GM23248 (cell line): ENCODE measurements around the gene UBE2N.

Source experiments
- EZH2 ChIP-seq: fragments of 200-600 bp; sonication (generic); IDR thresholded peaks from 2 replicates; pipeline ENCODE4 v1.6.1; 2018; ENCODE audit warnings: antibody characterized with exemption, mild to moderate bottlenecking; ENCODE audit not compliant: insufficient read depth, poor library complexity, severe bottlenecking
- EZH2phosphoT487 ChIP-seq: fragments of 200-600 bp; sonication (generic); IDR thresholded peaks from 2 replicates; pipeline ENCODE4 v1.6.1; 2018; ENCODE audit warnings: antibody characterized with exemption, moderate library complexity, mild to moderate bottlenecking, low read depth; ENCODE audit not compliant: insufficient read depth

- TF ChIP-seq EZH2, result no peak
- no peak for TF ChIP-seq EZH2phosphoT487
These were observed 70.8 kb downstream of the UBE2N start for GRCh38 chr12:93370947-93371346.
